Right lobe of liver (tissue), 6 donors: ENCODE results near the gene NKG7. TPM values are rescaled to one million over a fixed set of nuclear protein-coding genes. Genes with fewer than 3 reads are reported as not detected.
"Not testable (repeated sequence)": the region's sequence is repeated elsewhere in the genome, so short reads cannot be mapped to it uniquely, and the experiment has no call there.

Experiments used
- ATAC-seq, 4 donors: fragments of 200-7000 bp; cut with Tn5 transposase; one replicate each; pipeline ENCODE4 v1.9.1; 2020; ENCODE audit warnings: mild to moderate bottlenecking in 4 of 4, moderate library complexity in 4 of 4
- DNase-seq, 3 donors: peaks; one replicate each; pipeline ENCODE4 v3.0.0-alpha.2; 2020
- H3K27ac ChIP-seq, 3 donors: fragments of 200-600 bp; one replicate each; pipeline ENCODE4 v1.8.0; 2022
- H3K27me3 ChIP-seq, 2 donors: fragments of 200-600 bp; one replicate each; pipeline ENCODE4 v1.8.0; 2022
- H3K36me3 ChIP-seq, 4 donors: fragments of 200-600 bp; sonication (generic) in 1 of 4; one replicate each; pipeline versions ENCODE4 v1.5.1 to v1.8.0; 2017 to 2022; ENCODE audit warnings: control low read depth in 1 of 4
- H3K4me1 ChIP-seq, 4 donors: fragments of 200-600 bp; sonication (generic) in 1 of 4; one replicate each; pipeline versions ENCODE4 v1.5.1 to v1.8.0; 2017 to 2022; ENCODE audit warnings: control low read depth in 1 of 4
- H3K4me3 ChIP-seq, 3 donors: fragments of 200-600 bp; one replicate each; pipeline ENCODE4 v1.8.0; 2022
- H3K9me3 ChIP-seq, 4 donors: fragments of 200-600 bp; sonication (generic) in 1 of 4; one replicate each; pipeline versions ENCODE4 v1.5.1 to v1.8.0; 2017 to 2022; ENCODE audit warnings: control low read depth in 1 of 4
- CTCF ChIP-seq, 4 donors: fragments of 200-600 bp in 3 of 4; fragments of 450-650 bp in 1 of 4; IDR thresholded peaks; one replicate each; pipeline versions ENCODE4 v1.5.1 to v1.8.0; 2016 to 2022; ENCODE audit warnings: antibody characterized with exemption in 4 of 4, mild to moderate bottlenecking in 2 of 4
- POLR2A ChIP-seq: fragments of 450-650 bp; IDR thresholded peaks from one replicate; pipeline ENCODE4 v1.6.1; 2017; ENCODE audit warnings: antibody characterized with exemption, mild to moderate bottlenecking
- WGBS: methylation state at CpG from one replicate; pipeline ENCODE4 v1.1.6; 2018; ENCODE audit warnings: low coverage, low lambda C conversion rate; ENCODE audit not compliant: insufficient coverage; ENCODE audit errors: missing lambda C conversion rate; 5-methylcytosine and 5-hydroxymethylcytosine counted together
- intact Hi-C, 2 donors: fragments of 100-400 bp; cut with DNase I; formaldehyde crosslinking; loops; one replicate each; pipeline versions ENCODE4 v1.11.2 to v1.14.1; 2022
- total RNA-seq, 6 experiments: library from RNA; depleted of rRNA in 2 of 6; stranded (reverse); fragments of >200 nt in 2 of 6; fragmentation: NEBNext Ultra II Directional in 3 of 6; extraction: Animal tissue kit (Norgen Biotek cat#: 25700) in 3 of 6; gene quantifications; one replicate each; pipeline versions ENCODE4 v1.1.0 to v1.2.4, GENCODE V29; 2016 to 2023
- donor health status: DM: no; HTN: yes; CAD: no.
- donor health status: DM: no; HTN: no; CAD: no.
- donor health status: DM: no; HTN: no; CAD: no.
- donor health status: DM: no; HTN: yes; CAD: no.
- donor health status: DM: no; HTN: yes; CAD: no.

The NKG7 gene
- total RNA-seq, 6 experiments from 2014 or later = 1.7 to 7.7 (median 4.1) TPM

GRCh38 chr19:51418707-51419106 is 46.3 kb upstream of the NKG7 start:
- DNase-seq = no peak
- no peaks in the 10 kb centered on the region for H3K4me1 ChIP-seq
- no peaks in the 10 kb centered on the region for H3K27me3 ChIP-seq
- H3K9me3 ChIP-seq = no peaks in the 10 kb centered on the region
- H3K36me3 ChIP-seq = no peaks in the 10 kb centered on the region
- ATAC-seq = no peak
- no peak overlapping the region for H3K27ac ChIP-seq
- no peak overlapping the region for H3K4me3 ChIP-seq
- WGBS = 69% methylated on average over 2 of the region's 2 CpGs
- intact Hi-C loops = loop anchor here in 1 of 2 donors (10.0 kb wide), 1 partner anchor 94 kb away; no protein-coding TSS in a partner anchor
- no peak for TF ChIP-seq CTCF (IDR thresholded peaks at IDR 0.05)
- no peak for TF ChIP-seq POLR2A

GRCh38 chr19:51417810-51418157 is 45.3 kb upstream of the NKG7 start:
- intact Hi-C loops = loop anchor here in 1 of 2 donors (10.0 kb wide), 1 partner anchor 93 kb away; no protein-coding TSS in a partner anchor
- Histone ChIP-seq H3K9me3 (no peaks in the 10 kb centered on the region), H3K27ac (peak overlapping the region in 1 of 3 donors; percentile 29), H3K36me3 (no peaks in the 10 kb centered on the region), H3K4me3 (no peak overlapping the region), H3K27me3 (no peaks in the 10 kb centered on the region), H3K4me1 (no peaks in the 10 kb centered on the region)
- WGBS = 40% methylated on average over 2 of the region's 3 CpGs
- ATAC-seq (peak in 3 of 4 donors; percentile 2 to 29 (median 7)), DNase-seq (no peak)
- TF ChIP-seq CTCF (IDR thresholded peaks at IDR 0.05) (no peak), POLR2A (no peak)

DNA sequence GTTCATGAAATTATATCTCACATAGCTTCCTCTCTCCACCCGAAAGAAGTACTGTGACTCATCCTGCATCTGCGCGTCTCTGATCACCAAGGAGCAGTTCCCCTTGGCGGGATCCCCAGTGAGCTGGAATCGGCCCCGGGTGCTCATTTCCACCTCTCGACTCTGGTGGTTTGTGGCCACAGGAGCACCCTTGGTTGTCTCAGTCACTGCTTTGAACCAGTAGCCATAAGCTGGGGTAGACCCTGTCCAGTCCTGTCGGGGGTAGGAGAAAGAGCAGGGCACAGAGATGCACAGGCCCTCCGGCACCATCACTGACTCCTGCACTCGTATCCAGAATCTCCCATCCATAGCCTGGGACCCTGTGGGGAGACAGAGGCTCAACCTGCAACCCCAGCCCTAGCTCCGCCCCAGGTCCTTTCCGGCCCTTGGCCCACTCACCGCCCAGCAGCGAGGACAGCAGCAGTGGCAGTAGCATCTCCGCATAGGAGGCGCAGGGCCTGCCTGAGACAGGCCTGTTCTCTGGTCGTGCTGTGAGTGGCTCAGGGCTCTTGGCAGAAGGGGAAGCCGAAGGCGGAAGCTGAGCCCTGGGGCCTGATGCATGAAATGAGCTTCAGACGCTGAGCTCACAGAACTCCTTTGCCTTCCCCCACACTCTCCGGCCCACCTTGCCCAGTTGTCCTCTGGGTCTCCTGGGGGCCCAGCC is 44.8 kb upstream of the NKG7 start, which contains the start of gene SIGLEC10:
SIGLEC10 (minus strand) TSS at position 536 of the 703 bp plus-strand sequence; CDS start at position 475, 61 bp downstream.
- Histone ChIP-seq H3K4me1 (no peaks in the 10 kb centered on the region), H3K9me3 (no peaks in the 10 kb centered on the region), H3K27ac (peak within 1 kb of the TSS in 1 of 3 donors; percentile 29), H3K36me3 (no peaks in the 10 kb centered on the region), H3K27me3 (no peaks in the 10 kb centered on the region), H3K4me3 (peak within 1 kb of the TSS in 1 of 3 donors; percentile 2)
- DNase-seq (peak; percentile 50 to 75 (median 55)), ATAC-seq (peak; percentile 50 to 70 (median 56))
- intact Hi-C loops = loop anchor here in 1 of 2 donors (10.0 kb wide), 1 partner anchor 92 kb away; no protein-coding TSS in a partner anchor
- 42% methylated on average over 4 of the region's 21 CpGs for WGBS
- TF ChIP-seq POLR2A (no peak), CTCF (IDR thresholded peaks at IDR 0.05) (no peak)

DNA sequence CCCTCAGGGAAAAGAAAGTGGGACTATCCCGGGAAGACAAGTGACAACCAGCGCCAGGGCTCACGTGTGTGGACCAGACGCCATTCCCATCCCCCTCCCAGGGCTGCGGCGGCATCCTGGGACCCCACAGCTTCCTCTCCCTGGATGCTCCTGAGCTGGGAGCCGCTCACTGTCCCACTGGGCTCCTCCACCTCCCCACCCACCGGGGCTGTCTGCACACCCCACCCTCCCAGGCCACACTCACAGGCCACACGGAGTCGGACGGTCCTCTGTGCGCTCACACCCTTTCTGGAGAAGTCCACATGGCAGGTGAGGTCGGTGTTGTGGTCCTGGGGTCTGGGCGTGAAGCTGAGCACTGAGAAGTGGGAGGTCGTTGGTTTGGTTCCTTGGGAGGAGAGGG is 44.0 kb upstream of the NKG7 start:
- H3K27ac ChIP-seq, H3K27me3 ChIP-seq, H3K4me1 ChIP-seq, H3K4me3 ChIP-seq, DNase-seq, H3K9me3 ChIP-seq, ATAC-seq, H3K36me3 ChIP-seq: not testable (repeated sequence)
- WGBS = no CpG with 5 or more reads among the region's 15 CpGs
- intact Hi-C loops = loop anchor here in 1 of 2 donors (10.0 kb wide), 1 partner anchor 92 kb away; no protein-coding TSS in a partner anchor

- ATAC-seq (no peak), DNase-seq (no peak)
- no peak overlapping the region for H3K4me3 ChIP-seq
- no peaks in the 10 kb centered on the region for H3K9me3 ChIP-seq
- WGBS = 57% methylated on average over 4 of the region's 12 CpGs
- TF ChIP-seq POLR2A (no peak), CTCF (IDR thresholded peaks at IDR 0.05) (no peak)
- H3K36me3 ChIP-seq = no peaks in the 10 kb centered on the region
- no peak overlapping the region for H3K27ac ChIP-seq
- H3K4me1 ChIP-seq = no peaks in the 10 kb centered on the region
- intact Hi-C loops = loop anchor here in 1 of 2 donors (10.0 kb wide), 1 partner anchor 90 kb away; no protein-coding TSS in a partner anchor
- H3K27me3 ChIP-seq = no peaks in the 10 kb centered on the region
These were observed 42.7 kb upstream of the NKG7 start for GRCh38 chr19:51415187-51415586.
